Measurements from ENCODE around the gene SKIC2.
"Not testable (repeated sequence)": the region's sequence is repeated elsewhere in the genome, so short reads cannot be mapped to it uniquely, and the experiment has no call there.

Gene SKIC2

DNA sequence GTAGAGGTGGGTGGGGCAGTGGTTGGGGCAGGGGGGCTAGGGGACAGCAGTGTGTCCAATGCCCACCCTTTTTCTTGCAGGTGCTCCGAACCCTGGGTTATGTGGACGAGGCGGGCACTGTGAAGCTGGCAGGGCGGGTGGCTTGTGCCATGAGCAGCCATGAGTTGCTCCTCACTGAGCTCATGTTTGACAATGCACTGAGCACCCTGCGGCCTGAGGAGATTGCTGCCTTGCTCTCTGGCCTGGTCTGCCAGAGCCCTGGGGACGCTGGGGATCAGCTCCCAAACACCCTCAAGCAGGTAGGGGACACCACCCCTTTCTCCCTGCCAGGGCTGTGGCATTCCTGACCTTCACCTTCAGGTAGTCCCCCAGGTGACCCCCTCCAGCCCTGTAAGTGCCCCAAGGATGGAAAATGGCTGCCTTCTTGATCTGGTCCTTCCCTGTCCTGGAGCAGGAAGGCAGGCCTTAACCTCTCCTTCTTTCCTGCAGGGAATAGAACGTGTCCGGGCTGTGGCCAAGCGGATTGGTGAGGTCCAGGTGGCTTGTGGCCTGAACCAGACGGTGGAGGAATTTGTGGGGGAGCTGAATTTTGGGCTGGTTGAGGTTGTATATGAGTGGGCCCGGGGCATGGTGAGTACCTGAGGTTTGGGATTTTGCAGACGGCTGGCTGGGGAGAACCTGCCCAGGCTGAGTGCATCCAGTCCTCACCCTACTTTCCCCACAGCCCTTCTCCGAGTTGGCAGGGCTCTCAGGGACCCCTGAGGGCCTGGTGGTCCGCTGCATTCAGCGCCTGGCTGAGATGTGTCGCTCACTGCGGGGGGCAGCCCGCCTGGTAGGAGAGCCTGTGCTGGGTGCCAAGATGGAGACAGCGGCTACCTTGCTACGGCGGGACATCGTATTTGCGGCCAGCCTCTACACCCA is 10.1 kb downstream of the SKIC2 start:
- DNase-seq (ENCODE audit: low read depth in 2 of 2) = no peak

DNA sequence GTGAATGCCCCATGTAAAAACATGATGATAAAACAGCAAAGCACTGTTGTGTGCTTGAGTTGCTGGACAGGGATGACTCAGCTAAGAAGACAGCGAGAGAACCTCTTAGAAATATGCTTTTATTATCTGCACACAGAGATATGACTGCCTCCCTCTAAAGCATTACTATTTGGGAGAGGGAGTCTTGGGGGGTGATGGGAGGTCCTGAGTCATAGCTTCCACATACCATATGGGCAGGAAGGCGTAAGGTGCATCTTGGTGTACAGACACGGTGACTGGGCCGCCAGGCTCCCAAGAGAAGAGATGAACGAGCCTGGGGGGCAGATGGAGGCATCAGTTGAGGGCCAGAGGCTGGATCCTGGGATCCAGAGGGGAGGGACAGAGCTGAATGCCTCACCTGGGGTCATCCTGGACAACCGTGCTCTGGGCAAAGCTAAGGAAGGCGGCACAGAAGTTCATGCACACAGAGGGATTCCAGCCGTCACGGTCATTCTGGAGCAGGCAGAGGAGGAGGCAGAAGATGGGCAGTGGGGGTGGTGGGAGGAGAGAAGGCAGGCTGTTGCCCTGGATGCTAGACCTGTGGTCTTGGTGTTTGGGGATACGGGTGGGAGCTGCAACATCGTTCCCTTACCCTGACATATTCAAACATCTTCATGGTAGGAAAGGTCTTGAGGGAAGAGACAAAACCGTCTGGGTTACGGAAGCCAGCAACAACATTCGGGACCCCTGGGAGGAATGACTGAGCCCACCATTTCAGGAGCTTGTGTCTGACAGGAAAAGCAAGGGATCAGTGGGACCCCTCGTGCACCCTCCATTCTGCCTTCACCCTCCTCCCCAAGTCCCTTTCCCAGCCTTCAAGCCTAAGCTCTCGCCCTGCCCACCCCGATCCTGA is 11.0 kb downstream of the SKIC2 start:
- DNase-seq (ENCODE audit: low read depth in 2 of 2) = no peak

DNA sequence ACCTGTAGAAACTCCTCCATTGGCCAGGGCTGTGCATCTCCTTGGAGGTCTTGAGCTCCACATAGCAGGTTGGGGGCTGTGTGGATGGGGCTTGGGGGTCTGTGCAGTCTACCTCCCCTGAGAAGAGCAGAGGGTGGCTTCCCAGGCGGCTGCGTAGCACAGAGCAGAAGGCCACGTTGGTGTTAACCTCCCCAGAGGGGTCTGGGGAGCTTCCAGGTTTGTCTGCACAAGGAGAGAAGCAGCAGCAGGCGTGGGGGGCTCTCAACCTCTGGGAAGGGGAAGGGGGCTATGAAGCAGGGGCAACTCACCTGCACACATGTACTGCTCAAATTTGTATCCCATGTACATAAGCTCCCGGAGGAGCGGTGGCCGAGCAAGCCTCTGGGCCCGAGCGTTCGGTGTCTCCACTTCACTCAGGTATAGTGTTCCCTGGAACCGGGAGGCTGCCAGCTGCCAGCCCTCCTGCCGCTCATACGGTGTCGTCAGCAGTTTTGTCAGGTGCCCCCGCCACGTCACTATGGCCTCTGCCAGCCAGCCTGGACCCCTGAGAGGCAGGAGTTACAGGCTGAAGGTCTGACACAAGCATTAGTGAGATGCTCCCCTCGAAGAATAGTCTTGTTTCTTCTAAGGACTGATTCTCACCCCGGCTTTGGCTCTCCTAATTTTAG is 11.8 kb downstream of the SKIC2 start:
- DNase-seq (ENCODE audit: low read depth in 2 of 2) = no peak

DNA sequence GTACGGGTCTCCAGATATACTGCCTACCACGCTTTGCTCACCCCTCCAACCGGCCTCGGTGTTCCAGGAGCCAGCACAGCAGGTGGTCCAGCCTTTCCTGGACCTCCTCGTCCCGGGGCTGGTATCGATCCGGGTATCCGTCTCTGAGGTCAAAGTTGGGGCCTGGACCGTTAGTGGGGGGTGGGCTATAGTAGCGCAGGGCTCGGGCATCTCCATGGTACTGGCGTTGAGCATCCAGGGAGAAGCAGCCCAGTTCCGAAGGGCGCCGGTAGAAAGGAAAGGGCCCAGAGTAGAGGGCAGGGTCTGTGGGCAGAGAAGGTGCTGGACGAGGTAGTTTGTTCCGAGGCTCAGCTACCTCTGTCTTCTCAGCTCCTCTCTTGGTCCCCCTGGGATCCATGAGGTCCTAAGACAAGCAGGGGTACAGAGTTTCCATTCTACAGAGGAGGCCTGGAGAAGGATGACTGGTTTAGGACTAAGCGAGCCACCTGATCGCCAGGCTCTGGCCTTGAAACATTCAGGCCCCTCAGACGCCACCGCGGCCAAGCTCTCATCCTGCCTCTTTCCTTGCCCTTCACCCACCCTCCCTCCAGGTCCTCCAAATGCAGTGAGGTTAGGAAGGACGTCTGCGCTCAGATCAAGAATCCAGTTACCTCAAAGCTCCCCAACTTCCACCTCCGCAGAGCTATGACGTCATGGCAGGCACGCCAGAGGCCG is 12.5 kb downstream of the SKIC2 start:
- no peak for DNase-seq (ENCODE audit: low read depth in 2 of 2)

DNA sequence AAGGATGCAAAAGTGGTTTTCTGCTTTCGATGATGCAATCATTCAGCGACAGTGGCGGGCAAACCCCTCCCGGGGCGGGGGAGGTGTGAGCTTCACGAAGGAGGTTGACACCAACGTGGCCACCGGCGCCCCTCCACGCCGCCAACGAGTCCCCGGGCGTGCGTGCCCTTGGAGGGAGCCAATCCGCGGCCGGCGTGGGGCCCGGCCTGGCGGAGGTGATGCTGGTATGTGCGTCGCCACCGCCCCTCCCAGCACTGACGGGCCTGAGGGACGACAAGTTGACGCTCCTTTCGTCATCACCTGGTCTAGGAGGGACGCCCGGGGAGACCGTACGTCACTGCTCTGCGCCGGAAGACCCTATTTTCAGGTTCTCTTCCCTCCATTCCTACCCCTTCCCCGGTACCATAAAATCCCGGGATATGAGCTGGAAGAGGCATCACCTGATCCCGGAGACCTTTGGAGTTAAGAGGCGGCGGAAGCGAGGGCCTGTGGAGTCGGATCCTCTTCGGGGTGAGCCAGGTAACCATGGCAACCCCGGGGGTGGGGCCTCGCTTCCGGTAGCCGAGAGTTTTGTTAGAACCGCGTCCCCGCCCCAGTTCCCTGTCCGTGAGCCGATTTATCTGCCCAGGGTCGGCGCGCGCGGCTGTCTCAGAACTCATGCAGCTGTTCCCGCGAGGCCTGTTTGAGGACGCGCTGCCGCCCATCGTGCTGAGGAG is 13.2 kb downstream of the SKIC2 start, which contains the start of gene DXO:
Gene DXO, minus strand, starts transcription at position 146 of the 716 bp plus-strand sequence. CDS start 463 bp downstream, outside the sequence.
- peak; percentile 98 to 99 for DNase-seq (ENCODE audit: low read depth in 2 of 2)

DNA sequence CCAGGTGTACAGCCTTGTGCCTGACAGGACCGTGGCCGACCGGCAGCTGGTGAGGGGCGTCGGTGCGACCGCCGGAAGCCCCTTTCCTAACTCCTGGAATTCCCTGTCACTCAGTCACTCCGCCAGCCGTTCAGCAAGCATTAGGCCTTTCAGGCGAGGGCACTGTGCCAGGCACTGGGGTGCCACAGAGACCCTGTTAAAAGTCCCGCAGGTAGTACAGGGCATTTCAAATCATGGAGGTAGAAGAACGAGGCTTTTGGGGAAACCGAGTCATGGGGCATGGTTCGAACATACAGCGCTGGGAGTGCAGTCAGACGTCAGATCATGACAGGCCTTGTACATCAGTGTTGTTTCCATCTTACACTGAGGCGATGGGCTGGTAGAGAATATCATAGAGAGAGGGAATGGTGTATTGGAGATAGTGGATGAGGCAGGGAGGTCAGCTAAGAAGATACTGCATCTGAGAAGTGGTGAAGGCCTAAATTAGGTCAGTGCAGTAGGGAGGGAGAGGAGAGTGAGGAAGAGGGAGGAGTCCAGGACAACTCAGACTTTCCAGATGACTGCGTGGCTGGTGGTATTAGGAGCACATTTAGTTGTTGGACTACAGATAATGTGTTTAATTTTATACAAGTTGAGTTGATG is 13.9 kb downstream of the SKIC2 start:
- no peak for DNase-seq (ENCODE audit: low read depth in 2 of 2)

DNA sequence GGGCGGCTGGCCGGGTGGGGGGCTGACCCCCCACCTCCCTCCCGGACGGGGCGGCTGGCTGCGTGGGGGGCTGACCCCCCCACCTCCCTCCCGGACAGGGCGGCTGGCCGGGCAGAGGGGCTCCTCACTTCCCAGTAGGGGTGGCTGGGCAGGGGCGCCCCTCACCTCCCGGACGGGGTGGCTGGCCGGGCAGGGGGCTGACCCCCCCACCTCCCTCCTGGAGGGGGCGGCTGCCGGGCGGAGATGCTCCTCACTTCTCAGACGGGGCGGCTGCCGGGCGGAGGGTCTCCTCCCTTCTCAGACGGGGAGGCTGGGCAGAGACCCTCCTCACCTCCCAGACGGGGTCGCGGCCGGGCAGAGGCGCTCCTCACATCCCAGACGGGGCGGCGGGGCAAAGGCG is 17.1 kb downstream of the SKIC2 start:
- DNase-seq (ENCODE audit: low read depth in 2 of 2) = not testable (repeated sequence)

DNA sequence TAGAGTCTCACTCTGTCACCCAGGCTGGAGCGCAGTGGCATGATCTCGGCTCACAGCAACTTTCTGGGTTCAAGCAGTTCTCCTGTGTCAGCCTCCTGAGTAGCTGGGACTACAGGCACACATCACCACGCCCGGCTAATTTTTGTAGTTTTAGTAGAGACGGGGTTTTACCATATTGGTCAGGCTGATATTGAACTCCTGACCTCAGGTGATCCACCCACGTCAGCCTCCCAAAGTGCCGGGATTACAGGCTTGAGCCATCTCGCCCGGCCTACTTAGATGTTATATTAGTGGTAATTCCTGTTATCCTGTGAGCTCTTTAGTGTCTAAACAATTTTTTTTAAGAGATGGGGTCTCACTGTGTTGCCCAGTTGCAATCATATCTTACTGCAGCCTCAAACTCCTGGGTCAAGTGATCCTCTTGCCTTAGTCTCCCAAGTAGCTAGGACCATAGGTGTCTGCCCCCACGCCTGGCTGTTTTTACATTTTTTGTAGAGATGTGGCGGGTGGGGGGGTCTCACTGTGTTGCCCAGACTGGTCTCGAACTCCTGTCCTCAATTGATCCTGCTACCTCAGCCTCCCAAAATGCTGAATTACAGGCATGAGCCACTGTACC is 18.9 kb downstream of the SKIC2 start:
- DNase-seq (ENCODE audit: low read depth in 2 of 2) = no peak

DNA sequence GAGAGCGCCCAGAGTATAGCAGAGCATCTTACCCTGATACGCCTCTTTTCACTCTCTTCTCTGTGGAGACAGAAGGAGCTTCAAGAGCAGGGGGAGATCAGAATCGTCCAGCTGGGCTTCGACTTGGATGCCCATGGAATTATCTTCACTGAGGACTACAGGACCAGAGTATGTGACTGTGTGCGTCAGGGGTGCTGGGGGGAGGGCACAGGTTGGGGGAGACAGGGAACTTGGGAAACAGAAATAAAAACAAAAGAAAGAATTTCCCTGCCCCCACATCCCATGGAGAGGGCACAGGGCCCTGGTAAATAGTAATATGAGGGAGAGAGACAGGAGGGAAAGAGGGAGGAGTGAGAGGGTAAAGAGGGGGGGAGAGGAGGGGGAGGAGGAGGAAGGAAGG is 19.9 kb downstream of the SKIC2 start:
- no peak for DNase-seq (ENCODE audit: low read depth in 2 of 2)

DNA sequence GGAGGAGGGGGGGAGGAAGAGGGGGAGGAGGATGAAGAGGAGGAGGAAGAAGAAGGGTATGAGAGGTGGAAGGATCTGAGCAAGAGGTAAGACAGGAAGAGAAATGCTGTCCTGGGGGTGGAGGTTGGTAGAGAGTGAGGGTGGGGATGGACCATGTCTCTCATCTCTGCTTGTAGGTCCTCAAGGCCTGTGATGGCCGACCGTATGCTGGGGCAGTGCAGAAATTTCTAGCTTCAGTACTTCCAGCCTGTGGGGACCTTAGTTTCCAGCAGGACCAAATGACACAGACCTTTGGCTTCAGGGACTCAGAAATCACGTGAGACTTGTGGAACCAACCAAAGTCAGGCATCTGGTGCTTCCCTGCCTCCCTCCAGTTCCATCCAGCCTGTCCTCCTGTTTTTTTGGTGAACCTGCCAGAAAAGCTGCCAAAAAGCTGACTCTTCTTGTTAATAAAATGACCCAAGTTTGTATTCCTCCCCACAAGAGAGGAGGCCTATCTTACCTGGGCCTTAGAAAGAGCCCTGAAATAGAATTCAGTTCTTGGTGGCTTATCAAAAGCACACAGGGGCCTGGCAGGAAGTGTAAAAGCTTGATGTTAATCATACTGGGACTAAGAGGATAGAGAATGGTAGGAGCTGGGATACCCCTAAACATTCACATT is 20.4 kb downstream of the SKIC2 start:
- DNase-seq (ENCODE audit: low read depth in 2 of 2) = no peak

DNA sequence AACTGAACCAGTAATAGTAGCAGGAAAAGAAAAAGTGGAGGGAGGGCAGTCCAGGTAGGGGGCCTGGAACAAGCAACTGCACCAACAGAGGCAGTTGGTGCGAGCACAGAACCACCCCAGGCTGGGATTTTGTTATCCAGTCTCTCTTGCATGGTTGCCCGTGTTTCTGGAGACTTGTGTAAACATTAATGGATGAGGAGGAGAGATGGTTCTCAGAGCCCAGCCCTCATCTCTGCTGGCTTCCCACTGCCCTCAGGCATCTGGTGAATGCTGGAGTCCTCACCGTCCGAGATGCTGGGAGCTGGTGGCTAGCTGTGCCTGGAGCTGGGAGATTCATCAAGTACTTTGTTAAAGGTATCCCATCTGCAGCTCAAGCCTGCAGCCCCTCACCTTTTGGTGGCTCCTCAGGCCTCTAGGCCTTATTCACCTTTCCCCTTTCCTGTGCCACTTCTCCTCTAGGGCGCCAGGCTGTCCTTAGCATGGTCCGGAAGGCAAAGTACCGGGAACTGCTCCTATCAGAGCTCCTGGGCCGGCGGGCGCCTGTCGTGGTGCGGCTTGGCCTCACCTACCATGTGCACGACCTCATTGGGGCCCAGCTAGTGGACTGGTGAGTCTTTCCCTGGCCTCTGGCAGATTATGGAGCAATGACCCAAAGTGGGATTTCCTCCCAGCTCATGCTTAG is 21.4 kb downstream of the SKIC2 start:
- DNase-seq (ENCODE audit: low read depth in 2 of 2) = not testable (repeated sequence)

DNA sequence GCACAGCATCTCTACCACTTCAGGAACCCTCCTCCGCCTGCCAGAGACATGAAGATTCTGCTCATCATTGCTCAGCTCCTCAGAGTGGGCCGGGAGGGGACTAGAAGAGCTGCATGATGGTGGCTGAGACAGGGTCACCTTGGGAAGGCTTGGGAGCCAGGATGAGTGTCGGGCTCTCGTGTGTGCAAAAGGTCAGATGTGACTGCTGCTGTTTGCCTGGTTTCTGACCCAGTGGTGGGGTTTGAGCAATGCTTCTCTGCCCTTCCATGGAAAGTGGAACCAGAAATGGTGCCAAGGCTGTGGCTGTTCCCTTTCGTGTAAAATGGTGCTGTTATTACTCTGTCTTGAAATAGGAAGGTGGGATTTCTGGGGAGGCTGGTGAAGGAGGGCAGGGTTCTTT is 22.0 kb downstream of the SKIC2 start:
- not testable (repeated sequence) for DNase-seq (ENCODE audit: low read depth in 2 of 2)

DNA sequence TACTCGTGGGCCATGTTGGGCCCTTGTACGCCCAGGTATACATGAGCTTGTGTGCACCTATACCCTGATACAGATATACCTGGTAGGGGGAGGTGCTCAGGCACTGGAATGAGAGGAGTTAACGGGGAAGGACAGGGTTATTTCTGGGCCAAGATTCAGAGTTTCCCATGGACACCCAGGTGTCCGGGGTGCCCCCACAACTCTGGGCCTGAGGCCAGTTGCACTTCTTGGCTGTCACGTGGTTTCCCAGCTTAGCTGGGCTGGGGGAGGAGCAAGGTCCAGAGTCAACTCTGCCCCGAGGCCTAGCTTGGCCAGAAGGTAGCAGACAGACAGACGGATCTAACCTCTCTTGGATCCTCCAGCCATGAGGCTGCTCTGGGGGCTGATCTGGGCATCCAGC is 22.8 kb downstream of the SKIC2 start, which contains the start of gene C4A:
Gene C4A, plus strand, starts transcription at position 314 of the 400 bp plus-strand sequence. Its CDS starts 51 bp downstream, at position 365.
- DNase-seq (ENCODE audit: low read depth in 2 of 2) = not testable (repeated sequence)

DNA sequence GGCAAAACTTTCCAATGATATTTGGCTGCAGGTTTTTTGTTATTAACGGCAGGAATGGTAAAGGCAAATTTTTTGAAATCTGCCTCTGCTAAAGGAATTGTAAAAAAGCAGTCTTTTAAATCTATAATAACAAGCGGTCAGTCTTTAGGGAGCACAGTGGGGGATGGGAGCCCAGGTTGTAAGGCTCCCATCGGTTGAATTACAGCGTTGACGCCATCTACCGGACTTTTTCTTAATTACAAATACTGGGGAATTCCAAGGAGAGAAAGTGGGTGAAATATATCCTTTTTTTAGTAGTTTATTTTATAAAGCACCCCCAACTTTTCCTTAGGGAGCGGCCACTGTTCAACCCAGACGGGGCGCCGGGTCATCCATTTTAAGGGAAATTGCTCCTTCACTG is 30.4 kb downstream of the SKIC2 start:
- DNase-seq (ENCODE audit: low read depth in 2 of 2) = not testable (repeated sequence)

DNA sequence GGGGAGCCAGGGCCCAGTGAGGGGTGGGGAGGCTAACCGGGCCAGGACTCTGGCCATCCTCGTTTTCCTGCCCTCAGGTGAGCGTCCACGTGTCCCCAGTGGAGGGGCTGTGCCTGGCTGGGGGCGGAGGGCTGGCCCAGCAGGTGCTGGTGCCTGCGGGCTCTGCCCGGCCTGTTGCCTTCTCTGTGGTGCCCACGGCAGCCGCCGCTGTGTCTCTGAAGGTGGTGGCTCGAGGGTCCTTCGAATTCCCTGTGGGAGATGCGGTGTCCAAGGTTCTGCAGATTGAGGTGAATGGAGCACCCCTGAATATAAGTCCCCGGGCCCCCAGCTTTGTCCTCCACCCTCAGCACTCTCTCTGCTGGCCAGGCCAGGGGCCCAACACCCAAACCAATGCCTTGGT is 35.4 kb downstream of the SKIC2 start:
- DNase-seq (ENCODE audit: low read depth in 2 of 2) = not testable (repeated sequence)

DNA sequence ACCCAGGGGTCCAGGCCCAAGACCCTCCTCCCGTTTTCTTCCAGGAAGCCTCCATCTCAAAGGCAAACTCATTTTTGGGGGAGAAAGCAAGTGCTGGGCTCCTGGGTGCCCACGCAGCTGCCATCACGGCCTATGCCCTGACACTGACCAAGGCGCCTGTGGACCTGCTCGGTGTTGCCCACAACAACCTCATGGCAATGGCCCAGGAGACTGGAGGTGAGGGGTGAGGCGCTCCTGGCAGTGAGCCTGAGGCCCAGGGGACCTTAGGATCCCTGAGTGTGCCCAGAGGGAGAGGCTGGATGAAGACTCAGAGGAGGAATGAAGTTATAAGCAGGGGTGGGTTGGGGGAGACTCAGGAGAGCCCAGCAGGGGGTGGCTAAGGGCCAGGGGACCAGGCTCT is 37.4 kb downstream of the SKIC2 start:
- not testable (repeated sequence) for DNase-seq (ENCODE audit: low read depth in 2 of 2)

DNA sequence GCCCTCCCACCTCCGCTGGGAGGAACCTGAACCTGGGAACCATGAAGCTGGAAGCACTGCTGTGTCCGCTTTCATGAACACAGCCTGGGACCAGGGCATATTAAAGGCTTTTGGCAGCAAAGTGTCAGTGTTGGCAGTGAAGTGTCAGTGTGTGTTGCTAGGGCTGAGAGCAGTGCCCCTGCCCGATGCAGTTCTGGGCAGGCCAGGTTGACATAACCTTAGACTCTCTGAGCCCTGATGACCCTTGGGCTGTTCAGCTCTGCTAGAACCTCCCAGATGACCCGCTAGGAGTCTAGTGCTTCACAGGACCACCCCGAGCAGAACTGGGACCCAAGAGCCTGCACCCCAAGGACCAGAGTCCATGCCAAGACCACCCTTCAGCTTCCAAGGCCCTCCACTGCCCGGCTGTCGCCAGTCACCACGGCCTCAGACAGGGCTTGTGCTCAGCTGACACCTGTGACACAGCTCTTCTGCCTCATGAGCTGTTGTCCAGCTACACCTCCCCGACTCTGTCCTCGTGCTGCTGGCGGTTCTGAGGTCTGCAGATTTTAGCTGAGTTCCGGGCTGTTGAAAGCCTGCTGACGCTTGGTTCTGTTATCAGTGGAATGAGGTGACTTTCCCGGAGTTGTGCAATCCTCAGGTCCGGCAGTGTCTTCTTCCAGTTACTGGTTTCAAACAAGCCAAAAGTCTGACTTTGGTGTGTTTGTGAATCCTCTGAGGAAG is 43.7 kb downstream of the SKIC2 start:
- not testable (repeated sequence) for DNase-seq (ENCODE audit: low read depth in 2 of 2)

DNA sequence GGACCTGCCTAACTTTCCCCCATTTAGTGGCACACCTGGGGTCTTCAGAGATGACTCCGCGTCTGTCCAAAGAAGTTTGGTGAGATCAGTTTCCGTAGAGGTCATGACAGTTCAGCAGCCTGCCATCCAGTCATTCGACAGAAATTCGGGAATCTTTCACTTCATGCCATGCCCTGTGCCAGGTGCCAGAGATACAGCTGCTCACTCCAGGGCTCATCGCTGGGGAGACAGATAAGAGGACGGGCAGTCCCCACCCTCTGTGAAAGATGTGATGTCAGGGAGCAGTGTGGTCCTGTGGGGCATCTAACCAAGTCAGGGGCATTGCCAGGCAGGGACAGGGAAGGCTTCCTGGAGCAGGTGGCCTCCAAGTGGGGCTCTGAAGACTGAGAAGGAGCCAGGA is 44.3 kb downstream of the SKIC2 start:
- not testable (repeated sequence) for DNase-seq (ENCODE audit: low read depth in 2 of 2)

All from stimulated activated CD8-positive, alpha-beta memory T cell treated with anti-CD3 and anti-CD28 coated beads, Interleukin-15, amount 100 ng/mL, for 48 hours (primary cell).